ENCODE measurements around the gene NXF1. TPM values are rescaled to one million over a fixed set of nuclear protein-coding genes. Genes with fewer than 3 reads are reported as not detected.

NXF1 gene
- total RNA-seq, 1 experiment from 2014 or later: 31.1 TPM

Other genes with a start within 250 kb of the NXF1 start
- gene EEF1G, start 231.5 kb downstream of the NXF1 start, total RNA-seq (2014; rRNA removed; shearing (Covaris generic)): 1,742 and 1,908 TPM in 2 replicates
- gene TUT1, start 213.9 kb downstream of the NXF1 start, total RNA-seq (2014; rRNA removed; shearing (Covaris generic)): 2.3 and 5.4 TPM in 2 replicates
- gene MTA2, start 203.6 kb downstream of the NXF1 start, total RNA-seq (2014; rRNA removed; shearing (Covaris generic)): 96.1 and 108 TPM in 2 replicates
- 10.1 and 13.8 TPM in 2 replicates for gene EML3, start 192.7 kb downstream of the NXF1 start, total RNA-seq (2014; rRNA removed; shearing (Covaris generic))
- gene ROM1, start 192.2 kb downstream of the NXF1 start, total RNA-seq (2014; rRNA removed; shearing (Covaris generic)): 4.2 and 11.4 TPM in 2 replicates
- gene B3GAT3, start 183.5 kb downstream of the NXF1 start, total RNA-seq (2014; rRNA removed; shearing (Covaris generic)): 13.5 and 26.0 TPM in 2 replicates
- gene GANAB, start 158.8 kb downstream of the NXF1 start, total RNA-seq (2014; rRNA removed; shearing (Covaris generic)): 142 and 153 TPM in 2 replicates
- gene INTS5, start 152.1 kb downstream of the NXF1 start, total RNA-seq (2014; rRNA removed; shearing (Covaris generic)): 14.5 and 16.0 TPM in 2 replicates
- 100 and 130 TPM in 2 replicates for gene C11orf98, start 140.2 kb downstream of the NXF1 start, total RNA-seq (2014; rRNA removed; shearing (Covaris generic))
- gene CSKMT, start 140.1 kb downstream of the NXF1 start, total RNA-seq (2014; rRNA removed; shearing (Covaris generic)): 7.0 and 8.4 TPM in 2 replicates
- 9.1 and 12.2 TPM in 2 replicates for gene UQCC3, start 133.8 kb downstream of the NXF1 start, total RNA-seq (2014; rRNA removed; shearing (Covaris generic))
- 3.7 and 5.1 TPM in 2 replicates for gene LBHD1, start 133.2 kb downstream of the NXF1 start, total RNA-seq (2014; rRNA removed; shearing (Covaris generic))
- 93.7 and 110 TPM in 2 replicates for gene UBXN1, start 126.4 kb downstream of the NXF1 start, total RNA-seq (2014; rRNA removed; shearing (Covaris generic))
- gene LRRN4CL, start 115.9 kb downstream of the NXF1 start, total RNA-seq (2014; rRNA removed; shearing (Covaris generic)): 0.14 TPM in 1 of 2 replicates, not detected in the other
- 128 TPM in 2 replicates for gene BSCL2, start 98.0 kb downstream of the NXF1 start, total RNA-seq (2014; rRNA removed; shearing (Covaris generic))
- gene GNG3, start 97.8 kb downstream of the NXF1 start, total RNA-seq (2014; rRNA removed; shearing (Covaris generic)): 0.41 TPM in 1 of 2 replicates, not detected in the other
- 4.7 and 5.0 TPM in 2 replicates for gene HNRNPUL2, start 78.0 kb downstream of the NXF1 start, total RNA-seq (2014; rRNA removed; shearing (Covaris generic))
- gene TTC9C, start 77.0 kb downstream of the NXF1 start, total RNA-seq (2014; rRNA removed; shearing (Covaris generic)): 35.0 and 46.9 TPM in 2 replicates
- gene ZBTB3, start 51.3 kb downstream of the NXF1 start, total RNA-seq (2014; rRNA removed; shearing (Covaris generic)): 6.9 and 7.5 TPM in 2 replicates
- 140 and 182 TPM in 2 replicates for gene POLR2G, start 43.9 kb downstream of the NXF1 start, total RNA-seq (2014; rRNA removed; shearing (Covaris generic))
- gene TAF6L, start 34.0 kb downstream of the NXF1 start, total RNA-seq (2014; rRNA removed; shearing (Covaris generic)): 15.0 and 19.1 TPM in 2 replicates
- 77.5 and 85.5 TPM in 2 replicates for gene TMEM179B, start 18.0 kb downstream of the NXF1 start, total RNA-seq (2014; rRNA removed; shearing (Covaris generic))
- gene TMEM223, start 13.4 kb downstream of the NXF1 start, total RNA-seq (2014; rRNA removed; shearing (Covaris generic)): 43.1 and 62.4 TPM in 2 replicates
- 22.3 and 26.3 TPM in 2 replicates for gene STX5, start 26.6 kb upstream of the NXF1 start, total RNA-seq (2014; rRNA removed; shearing (Covaris generic))
- not detected in 2 replicates for gene TEX54, start 27.4 kb upstream of the NXF1 start, total RNA-seq (2014; rRNA removed; shearing (Covaris generic))
- gene WDR74, start 34.1 kb upstream of the NXF1 start, total RNA-seq (2014; rRNA removed; shearing (Covaris generic)): 60.1 and 63.7 TPM in 2 replicates
- 478 and 499 TPM in 2 replicates for gene SLC3A2, start 75.5 kb upstream of the NXF1 start, total RNA-seq (2014; rRNA removed; shearing (Covaris generic))
- gene CHRM1, start 115.9 kb upstream of the NXF1 start, total RNA-seq (2014; rRNA removed; shearing (Covaris generic)): not detected in 2 replicates
- gene SLC22A6, start 179.5 kb upstream of the NXF1 start, total RNA-seq (2014; rRNA removed; shearing (Covaris generic)): not detected in 2 replicates
- gene SLC22A8, start 210.4 kb upstream of the NXF1 start, total RNA-seq (2014; rRNA removed; shearing (Covaris generic)): not detected in 2 replicates

Measured in H4 (cell line).